Thymus (tissue), 11 donors: ENCODE data around the gene PRKAG2. TPM values are rescaled to one million over a fixed set of nuclear protein-coding genes. Genes with fewer than 3 reads are reported as not detected.

Experiments
- DNase-seq, 9 donors: peaks; one replicate each; pipeline ENCODE4 v3.0.0-alpha.2; 2013; ENCODE audit warnings: low spot score in 9 of 9, low read depth in 6 of 9, missing footprints in 1 of 9
- H3K27ac ChIP-seq, 2 donors: one replicate each; pipeline ENCODE4 v1.5.1; 2013; ENCODE audit warnings: control low read depth in 1 of 2, low read depth in 1 of 2, low read length in 1 of 2, mild to moderate bottlenecking in 1 of 2, moderate library complexity in 1 of 2
- H3K27me3 ChIP-seq, 2 donors: one replicate each; pipeline ENCODE4 v1.5.1; 2013; ENCODE audit warnings: low read length in 1 of 2; ENCODE audit not compliant: control insufficient read depth in 2 of 2, insufficient read depth in 1 of 2
- H3K36me3 ChIP-seq, 2 donors: one replicate each; pipeline ENCODE4 v1.5.1; 2013; ENCODE audit warnings: low read length in 1 of 2, mild to moderate bottlenecking in 1 of 2, moderate library complexity in 1 of 2; ENCODE audit not compliant: control insufficient read depth in 2 of 2, insufficient read depth in 2 of 2
- H3K4me1 ChIP-seq, 2 donors: one replicate each; pipeline ENCODE4 v1.5.1; 2013; ENCODE audit warnings: low read length in 2 of 2; ENCODE audit not compliant: control insufficient read depth in 2 of 2, insufficient read depth in 2 of 2
- H3K4me3 ChIP-seq, 2 donors: one replicate each; pipeline ENCODE4 v1.5.1; 2013; ENCODE audit warnings: low read length in 2 of 2, control low read depth in 1 of 2, mild to moderate bottlenecking in 1 of 2
- H3K9me3 ChIP-seq, 2 donors: one replicate each; pipeline ENCODE4 v1.5.1; 2013; ENCODE audit warnings: low read length in 1 of 2, mild to moderate bottlenecking in 1 of 2; ENCODE audit not compliant: control insufficient read depth in 2 of 2, insufficient read depth in 1 of 2
- WGBS: extraction: QIAGEN DNeasy Blood & Tissue Kit; methylation state at CpG from one replicate; pipeline ENCODE4 v1.1.7; 2013; 5-methylcytosine and 5-hydroxymethylcytosine counted together
- polyA plus RNA-seq: library from polyadenylated mRNA; stranded (reverse); fragments of 200-250 nt; gene quantifications from one replicate; pipeline ENCODE4 v1.2.3, GENCODE V29; 2013
- total RNA-seq: library from RNA; stranded (reverse); fragments of 120-200 nt; gene quantifications from one replicate; pipeline ENCODE4 v1.2.4, GENCODE V29; 2013
- donor health status: healthy.

The PRKAG2 gene
- total and polyA plus RNA-seq, 2 donors: 5.1 to 33.7 TPM

DNA sequence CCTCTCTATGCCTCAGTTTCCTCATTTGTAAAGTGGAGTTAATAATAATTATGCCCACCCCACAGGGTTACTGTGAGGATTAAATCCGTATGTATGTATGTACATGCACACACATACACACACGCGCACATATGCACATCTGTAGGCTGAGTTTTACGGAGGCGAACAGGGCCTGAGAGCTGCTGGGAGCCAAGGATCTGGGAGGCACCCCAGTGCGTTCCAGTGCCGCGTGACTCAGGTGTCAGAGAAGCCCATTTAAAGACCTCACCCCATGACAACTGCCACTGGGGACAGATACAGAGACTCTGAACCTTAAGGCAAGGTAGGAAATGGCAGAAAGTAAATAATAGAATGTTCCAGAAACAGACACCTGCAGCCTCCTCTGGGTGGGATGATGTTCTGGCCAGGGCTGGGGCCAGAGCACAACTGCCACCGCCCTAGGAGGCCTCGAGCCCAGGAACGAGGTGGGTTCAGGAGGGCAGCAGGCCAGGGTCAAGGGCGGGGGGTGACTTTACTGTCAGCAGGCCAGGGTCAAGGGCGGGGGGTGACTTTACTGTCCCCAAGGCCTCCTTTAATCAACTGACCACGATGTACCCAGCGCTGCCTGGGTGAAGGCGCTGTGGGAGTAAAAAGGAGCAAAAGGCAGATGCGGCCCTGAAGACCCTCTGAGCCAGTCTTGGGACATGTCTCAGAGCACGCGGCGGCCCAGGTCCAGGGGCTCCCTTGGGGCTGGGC lies 54.9 kb downstream of the PRKAG2 start:
- Histone ChIP-seq H3K36me3 (no peaks in the 10 kb centered on the region), H3K27ac (no peak overlapping the region), H3K4me1 (peaks cover 0 to 8% of the 10 kb centered on the region in 2 donors), H3K4me3 (no peak overlapping the region), H3K9me3 (no peaks in the 10 kb centered on the region), H3K27me3 (no peaks in the 10 kb centered on the region)
- WGBS: 95% methylated on average over 20 of the region's 20 CpGs
- DNase-seq: no peak

DNA sequence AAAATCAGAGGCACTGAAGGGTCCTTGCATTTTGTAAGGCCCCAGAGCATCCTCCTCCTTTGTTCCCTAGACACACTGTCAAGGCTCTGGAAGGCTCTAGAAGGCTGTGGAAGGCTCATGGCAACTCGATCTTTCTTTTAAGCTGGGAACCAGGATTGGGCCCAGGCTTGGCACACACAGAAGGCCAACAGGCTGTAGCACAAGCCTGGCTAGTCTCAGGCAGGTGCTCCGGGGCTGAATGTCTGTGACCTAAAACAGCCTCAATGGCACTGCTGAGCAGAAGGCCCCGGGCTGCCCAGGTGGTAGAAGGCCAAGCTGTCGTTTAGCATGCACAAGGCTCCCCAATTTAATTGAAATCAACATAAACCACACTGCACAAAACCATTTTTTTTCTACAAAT lies 55.7 kb downstream of the PRKAG2 start:
- Histone ChIP-seq H3K27me3 (no peaks in the 10 kb centered on the region), H3K27ac (no peak overlapping the region), H3K9me3 (no peaks in the 10 kb centered on the region), H3K4me3 (no peak overlapping the region), H3K4me1 (peaks cover 0 to 8% of the 10 kb centered on the region in 2 donors), H3K36me3 (no peaks in the 10 kb centered on the region)
- no peak for DNase-seq
- WGBS: 96% methylated on average over 4 of the region's 4 CpGs

DNA sequence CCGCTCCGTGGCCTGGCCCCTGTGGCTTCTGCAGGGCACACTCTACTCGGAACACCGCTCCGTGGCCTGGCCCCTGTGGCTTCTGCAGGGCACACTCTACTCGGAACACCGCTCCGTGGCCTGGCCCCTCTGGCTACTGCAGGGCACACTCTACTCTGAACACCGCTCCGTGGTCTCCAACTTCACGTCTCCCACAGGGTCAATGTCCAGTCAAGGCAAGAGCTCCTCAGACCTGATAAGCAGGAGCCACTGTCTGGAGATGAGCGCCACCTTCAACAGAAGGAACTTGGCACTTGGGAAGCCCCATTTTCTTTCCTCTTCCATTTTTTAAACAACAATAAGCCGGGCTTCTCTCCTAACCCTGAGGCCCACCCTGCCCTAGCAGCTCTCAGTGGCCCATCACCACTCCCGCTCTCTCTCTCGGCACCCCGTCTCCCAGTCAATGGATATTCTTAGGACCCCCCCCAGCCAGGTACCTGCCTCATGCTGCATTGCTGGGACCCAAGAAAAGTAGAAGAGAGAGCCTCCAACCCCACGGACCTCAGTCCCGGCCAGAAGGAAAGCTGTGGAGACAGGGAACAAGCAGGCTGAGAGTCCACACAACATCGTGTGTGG lies 56.3 kb downstream of the PRKAG2 start:
- peaks cover 0 to 7% of the 10 kb centered on the region in 2 donors for H3K4me1 ChIP-seq
- WGBS: 95% methylated on average over 14 of the region's 19 CpGs
- DNase-seq: no peak

DNA sequence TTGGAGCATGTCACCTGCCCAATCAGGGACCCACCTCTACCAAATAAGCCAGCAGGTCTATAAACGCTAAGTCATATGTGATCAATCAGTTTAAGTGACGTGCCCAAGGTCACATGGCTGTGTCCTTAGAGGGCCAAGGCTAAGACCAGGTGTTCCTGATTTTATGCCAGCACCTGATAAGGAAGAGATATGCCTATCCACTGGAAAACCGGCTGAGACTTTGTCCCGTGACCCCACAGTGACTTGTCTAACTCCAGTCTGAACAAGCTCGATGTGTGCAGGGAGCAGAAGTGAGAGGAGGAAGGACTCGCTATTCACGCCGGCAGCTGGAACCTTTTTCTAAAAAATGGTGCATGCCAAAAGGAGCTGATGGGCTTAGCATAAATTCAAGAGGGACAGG lies 57.0 kb downstream of the PRKAG2 start:
- no peaks in the 10 kb centered on the region for H3K36me3 ChIP-seq
- H3K27ac ChIP-seq: no peak overlapping the region
- peaks cover 0 to 4% of the 10 kb centered on the region in 2 donors for H3K4me1 ChIP-seq
- WGBS: 97% methylated on average over 8 of the region's 8 CpGs
- H3K9me3 ChIP-seq: no peaks in the 10 kb centered on the region
- peaks cover 0 to 3% of the 10 kb centered on the region in 2 donors for H3K27me3 ChIP-seq
- no peak overlapping the region for H3K4me3 ChIP-seq
- DNase-seq: no peak

More for the DNA sequence above, 56.3 kb downstream of the PRKAG2 start:
- Histone ChIP-seq H3K27ac (no peak overlapping the region), H3K27me3 (no peaks in the 10 kb centered on the region), H3K36me3 (no peaks in the 10 kb centered on the region), H3K4me3 (no peak overlapping the region), H3K9me3 (no peaks in the 10 kb centered on the region)

DNA sequence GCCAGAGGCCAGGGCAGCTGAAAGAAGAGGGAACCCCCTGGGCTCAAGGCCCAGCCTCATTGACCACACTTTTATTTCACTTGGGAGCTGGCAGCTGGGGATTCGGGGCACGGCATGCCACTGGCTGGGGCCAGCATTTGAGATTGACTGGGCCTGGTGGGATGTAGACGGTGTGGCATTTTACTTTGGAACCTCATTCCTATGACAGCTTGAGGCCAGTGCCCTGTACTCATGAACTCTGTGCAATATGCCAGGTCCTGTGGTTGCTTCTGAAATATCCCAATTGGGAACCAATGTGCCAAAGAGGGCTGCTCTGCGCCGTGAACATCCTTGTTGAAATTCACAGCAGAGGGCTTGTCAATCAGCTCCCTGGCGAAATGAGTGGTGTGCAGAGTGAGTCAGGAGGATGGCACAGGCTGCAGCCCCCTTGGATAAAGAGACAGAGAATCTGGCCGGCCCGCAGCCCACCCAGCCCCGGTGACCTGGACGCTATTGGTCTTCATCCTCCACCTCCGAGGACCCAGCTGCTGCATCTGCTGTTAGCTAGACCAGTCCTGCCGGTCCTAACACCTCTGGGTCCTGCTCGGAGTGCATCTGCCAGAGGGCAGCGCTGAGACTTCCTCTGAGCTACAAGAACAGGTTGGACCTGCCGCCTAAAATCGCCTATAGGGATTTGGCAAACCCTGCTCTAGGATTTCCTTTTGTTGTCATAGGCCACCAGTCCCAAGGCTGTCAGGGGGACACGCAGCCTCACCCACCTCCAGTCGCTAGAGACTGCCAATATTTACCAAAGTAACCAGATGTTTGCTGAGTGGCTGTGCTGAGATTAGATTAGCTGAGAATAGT lies 58.0 kb downstream of the PRKAG2 start:
- Histone ChIP-seq H3K4me1 (no peaks in the 10 kb centered on the region), H3K9me3 (no peaks in the 10 kb centered on the region), H3K36me3 (no peaks in the 10 kb centered on the region), H3K27me3 (peaks cover 0 to 9% of the 10 kb centered on the region in 2 donors), H3K27ac (no peak overlapping the region), H3K4me3 (no peak overlapping the region)
- whole genome bisulfite sequencing: 96% methylated on average over 18 of the region's 18 CpGs
- DNase-seq: no peak

DNA sequence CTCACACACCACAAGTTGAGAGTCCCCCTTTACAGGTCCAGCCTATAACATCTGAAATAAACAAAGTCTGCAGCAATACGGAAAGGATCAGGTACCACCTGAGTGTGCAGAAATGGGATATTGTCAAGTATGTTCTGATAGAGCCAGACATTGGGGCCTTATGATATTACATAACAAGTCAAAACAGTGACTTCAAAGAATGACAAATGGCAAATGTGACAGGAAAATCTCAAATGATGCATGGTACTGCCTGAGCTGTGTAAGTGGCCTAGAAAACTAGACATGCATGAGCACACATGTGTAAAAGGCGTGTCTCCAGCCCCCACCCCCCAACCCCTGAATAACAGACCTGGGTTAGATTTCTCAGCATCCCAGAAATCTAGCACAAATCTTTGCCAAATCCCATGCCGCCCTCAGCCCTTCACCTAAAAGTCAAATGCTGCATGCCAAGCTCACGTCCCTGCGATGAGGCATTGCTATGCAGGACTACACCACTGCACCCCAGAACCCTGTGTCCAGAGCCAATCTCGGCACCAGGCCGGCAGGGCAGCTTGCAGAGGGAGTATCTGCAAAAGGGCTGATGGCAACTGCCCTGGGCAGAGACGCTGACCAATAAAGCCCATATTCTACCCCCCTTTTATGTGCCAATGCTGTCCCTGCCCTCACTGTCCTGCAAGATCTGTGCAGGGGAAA lies 58.8 kb downstream of the PRKAG2 start:
- Histone ChIP-seq H3K36me3 (no peaks in the 10 kb centered on the region), H3K27me3 (peaks cover 0 to 11% of the 10 kb centered on the region in 2 donors), H3K4me3 (no peak overlapping the region), H3K4me1 (no peaks in the 10 kb centered on the region), H3K9me3 (no peaks in the 10 kb centered on the region), H3K27ac (no peak overlapping the region)
- 95% methylated on average over 8 of the region's 8 CpGs for WGBS
- no peak for DNase-seq

DNA sequence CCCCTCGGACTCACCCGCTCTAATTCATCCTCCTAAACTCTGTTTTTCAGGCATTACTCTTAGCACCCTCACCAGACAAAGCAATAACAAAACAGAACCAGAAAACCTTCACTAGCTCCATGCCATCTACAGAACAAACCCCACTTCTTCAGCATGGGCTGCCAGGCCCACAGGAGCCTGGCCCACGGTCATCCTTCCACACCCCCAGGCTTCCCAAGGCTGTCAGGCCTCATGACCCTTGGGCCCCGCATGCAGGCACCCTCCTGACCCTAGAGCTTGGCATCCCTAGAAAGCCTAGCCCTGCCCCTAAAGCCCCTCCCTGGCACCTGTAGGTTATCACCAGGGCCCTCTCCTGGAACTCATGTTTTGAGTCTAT lies 59.6 kb downstream of the PRKAG2 start:
- Histone ChIP-seq H3K27ac (no peak overlapping the region), H3K4me3 (no peak overlapping the region), H3K4me1 (no peaks in the 10 kb centered on the region), H3K9me3 (no peaks in the 10 kb centered on the region), H3K36me3 (no peaks in the 10 kb centered on the region), H3K27me3 (peaks cover 0 to 11% of the 10 kb centered on the region in 2 donors)
- WGBS: 97% methylated on average over 4 of the region's 4 CpGs
- no peak for DNase-seq

DNA sequence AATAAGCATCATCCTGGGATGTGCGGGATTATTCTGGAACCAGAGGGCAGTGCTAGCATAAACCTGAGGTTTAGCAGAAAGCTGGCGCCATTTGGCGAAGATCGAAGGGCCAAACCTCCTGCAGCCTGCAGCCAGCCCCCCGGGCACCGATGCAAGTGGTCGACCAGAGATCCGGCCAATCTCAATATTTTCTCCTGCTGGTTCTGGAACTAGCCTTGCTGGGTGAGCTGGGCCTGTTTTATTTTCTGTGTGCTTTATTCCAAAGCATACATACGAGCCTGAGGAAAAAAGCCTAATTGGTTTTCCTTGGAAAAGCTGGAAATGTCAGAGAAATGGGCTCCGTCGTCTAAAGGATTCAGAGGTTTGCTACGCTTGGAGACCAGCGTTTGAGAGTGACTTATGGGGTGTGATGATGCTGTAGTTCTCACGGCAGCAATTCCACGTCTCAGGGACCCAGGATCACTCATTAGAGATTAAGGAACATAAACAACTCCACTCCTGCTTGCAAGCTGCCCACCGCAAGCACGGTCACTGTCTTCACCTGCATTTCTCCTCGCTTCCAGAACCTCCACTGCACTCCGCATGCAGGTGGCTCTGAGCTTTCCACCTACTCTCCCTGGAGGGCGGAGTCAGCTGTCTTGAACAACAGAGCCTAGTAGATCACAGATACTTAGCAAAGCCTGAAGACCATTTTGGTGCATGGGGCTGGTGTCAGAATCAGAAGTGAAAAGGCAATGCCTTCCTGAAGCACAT lies 60.2 kb downstream of the PRKAG2 start:
- Histone ChIP-seq H3K27me3 (peaks cover 0 to 11% of the 10 kb centered on the region in 2 donors), H3K9me3 (no peaks in the 10 kb centered on the region), H3K27ac (no peak overlapping the region), H3K4me1 (no peaks in the 10 kb centered on the region), H3K4me3 (no peak overlapping the region), H3K36me3 (no peaks in the 10 kb centered on the region)
- DNase-seq: no peak
- WGBS: 97% methylated on average over 20 of the region's 20 CpGs
